Measurements from ENCODE around the gene CELF5.

GRCh38 chr19:3179739-3180293 lies 44.6 kb upstream of the CELF5 start:
- TF ChIP-seq TP53 (CRISPR knock-in tag; IDR thresholded peaks at IDR 0.05) = no peak
- no peak for TF ChIP-seq CTCF (IDR thresholded peaks at IDR 0.05)
- TF ChIP-seq, protein P1, sequence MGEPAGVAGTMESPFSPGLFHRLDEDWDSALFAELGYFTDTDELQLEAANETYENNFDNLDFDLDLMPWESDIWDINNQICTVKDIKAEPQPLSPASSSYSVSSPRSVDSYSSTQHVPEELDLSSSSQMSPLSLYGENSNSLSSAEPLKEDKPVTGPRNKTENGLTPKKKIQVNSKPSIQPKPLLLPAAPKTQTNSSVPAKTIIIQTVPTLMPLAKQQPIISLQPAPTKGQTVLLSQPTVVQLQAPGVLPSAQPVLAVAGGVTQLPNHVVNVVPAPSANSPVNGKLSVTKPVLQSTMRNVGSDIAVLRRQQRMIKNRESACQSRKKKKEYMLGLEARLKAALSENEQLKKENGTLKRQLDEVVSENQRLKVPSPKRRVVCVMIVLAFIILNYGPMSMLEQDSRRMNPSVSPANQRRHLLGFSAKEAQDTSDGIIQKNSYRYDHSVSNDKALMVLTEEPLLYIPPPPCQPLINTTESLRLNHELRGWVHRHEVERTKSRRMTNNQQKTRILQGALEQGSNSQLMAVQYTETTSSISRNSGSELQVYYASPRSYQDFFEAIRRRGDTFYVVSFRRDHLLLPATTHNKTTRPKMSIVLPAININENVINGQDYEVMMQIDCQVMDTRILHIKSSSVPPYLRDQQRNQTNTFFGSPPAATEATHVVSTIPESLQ (CRISPR knock-in tag; IDR thresholded peaks at IDR 0.05) = no peak
- no peak for TF ChIP-seq NR2C2 (CRISPR knock-in tag; IDR thresholded peaks at IDR 0.05)
- TF ChIP-seq ZNF121 (CRISPR knock-in tag; IDR thresholded peaks at IDR 0.05) = no peak
- no peak for TF ChIP-seq MAX (CRISPR knock-in tag; IDR thresholded peaks at IDR 0.05)
- TF ChIP-seq ZNF232 (CRISPR knock-in tag; IDR thresholded peaks at IDR 0.05) = no peak
- TF ChIP-seq, protein P2, sequence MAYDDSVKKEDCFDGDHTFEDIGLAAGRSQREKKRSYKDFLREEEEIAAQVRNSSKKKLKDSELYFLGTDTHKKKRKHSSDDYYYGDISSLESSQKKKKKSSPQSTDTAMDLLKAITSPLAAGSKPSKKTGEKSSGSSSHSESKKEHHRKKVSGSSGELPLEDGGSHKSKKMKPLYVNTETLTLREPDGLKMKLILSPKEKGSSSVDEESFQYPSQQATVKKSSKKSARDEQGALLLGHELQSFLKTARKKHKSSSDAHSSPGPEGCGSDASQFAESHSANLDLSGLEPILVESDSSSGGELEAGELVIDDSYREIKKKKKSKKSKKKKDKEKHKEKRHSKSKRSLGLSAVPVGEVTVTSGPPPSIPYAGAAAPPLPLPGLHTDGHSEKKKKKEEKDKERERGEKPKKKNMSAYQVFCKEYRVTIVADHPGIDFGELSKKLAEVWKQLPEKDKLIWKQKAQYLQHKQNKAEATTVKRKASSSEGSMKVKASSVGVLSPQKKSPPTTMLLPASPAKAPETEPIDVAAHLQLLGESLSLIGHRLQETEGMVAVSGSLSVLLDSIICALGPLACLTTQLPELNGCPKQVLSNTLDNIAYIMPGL (CRISPR knock-in tag; IDR thresholded peaks at IDR 0.05) = no peak
- TF ChIP-seq ELF4 (CRISPR knock-in tag; IDR thresholded peaks at IDR 0.05; ENCODE audit: low read depth) = no peak
- TF ChIP-seq IRF2 (CRISPR knock-in tag; IDR thresholded peaks at IDR 0.05; ENCODE audit: borderline replicate concordance, low read depth) = no peak
- TF ChIP-seq USF2 (CRISPR knock-in tag; IDR thresholded peaks at IDR 0.05) = no peak
- TF ChIP-seq AFF4 (CRISPR knock-in tag; IDR thresholded peaks at IDR 0.05; ENCODE audit: borderline replicate concordance) = no peak
